Measurements from ENCODE around the gene LYZ.

Gene LYZ

GRCh38 chr12:69389831-69390230 lies 41.6 kb downstream of the LYZ start:
- Mint-ChIP-seq H3K27ac (no peak overlapping the region), H3K4me3 (no peak overlapping the region), H3K27me3 (no peaks in the 10 kb centered on the region), H3K9me3 (ENCODE audit: low read depth) (no peaks in the 10 kb centered on the region), H3K4me1 (ENCODE audit: low read depth) (peaks cover 7% of the 10 kb centered on the region), H3K36me3 (peaks cover 13% of the 10 kb centered on the region)

GRCh38 chr12:69392179-69392928 lies 44.2 kb downstream of the LYZ start:
- no peaks in the 10 kb centered on the region for H3K9me3 Mint-ChIP-seq (ENCODE audit: low read depth)
- H3K36me3 Mint-ChIP-seq = peaks cover 26% of the 10 kb centered on the region
- no peak overlapping the region for H3K4me3 Mint-ChIP-seq
- H3K4me1 Mint-ChIP-seq (ENCODE audit: low read depth) = peaks cover 7% of the 10 kb centered on the region
- no peak overlapping the region for H3K27ac Mint-ChIP-seq
- no peaks in the 10 kb centered on the region for H3K27me3 Mint-ChIP-seq

- Mint-ChIP-seq H3K36me3 (peaks cover 27% of the 10 kb centered on the region), H3K9me3 (ENCODE audit: low read depth) (no peaks in the 10 kb centered on the region), H3K4me1 (ENCODE audit: low read depth) (peaks cover 7% of the 10 kb centered on the region), H3K4me3 (no peak overlapping the region), H3K27me3 (no peaks in the 10 kb centered on the region), H3K27ac (no peak overlapping the region)
These were observed 47.9 kb downstream of the LYZ start for GRCh38 chr12:69396041-69396440.

- Mint-ChIP-seq H3K27me3 (no peaks in the 10 kb centered on the region), H3K9me3 (ENCODE audit: low read depth) (no peaks in the 10 kb centered on the region), H3K4me3 (no peak overlapping the region), H3K27ac (no peak overlapping the region), H3K36me3 (peaks cover 27% of the 10 kb centered on the region), H3K4me1 (ENCODE audit: low read depth) (peaks cover 5% of the 10 kb centered on the region)
These were observed 48.8 kb downstream of the LYZ start for GRCh38 chr12:69396963-69397362.

GRCh38 chr12:69397978-69398377 lies 49.8 kb downstream of the LYZ start:
- no peaks in the 10 kb centered on the region for H3K4me1 Mint-ChIP-seq (ENCODE audit: low read depth)
- H3K36me3 Mint-ChIP-seq = peaks cover 22% of the 10 kb centered on the region
- no peak overlapping the region for H3K4me3 Mint-ChIP-seq
- no peak overlapping the region for H3K27ac Mint-ChIP-seq
- H3K9me3 Mint-ChIP-seq (ENCODE audit: low read depth) = no peaks in the 10 kb centered on the region
- H3K27me3 Mint-ChIP-seq = no peaks in the 10 kb centered on the region

DNA sequence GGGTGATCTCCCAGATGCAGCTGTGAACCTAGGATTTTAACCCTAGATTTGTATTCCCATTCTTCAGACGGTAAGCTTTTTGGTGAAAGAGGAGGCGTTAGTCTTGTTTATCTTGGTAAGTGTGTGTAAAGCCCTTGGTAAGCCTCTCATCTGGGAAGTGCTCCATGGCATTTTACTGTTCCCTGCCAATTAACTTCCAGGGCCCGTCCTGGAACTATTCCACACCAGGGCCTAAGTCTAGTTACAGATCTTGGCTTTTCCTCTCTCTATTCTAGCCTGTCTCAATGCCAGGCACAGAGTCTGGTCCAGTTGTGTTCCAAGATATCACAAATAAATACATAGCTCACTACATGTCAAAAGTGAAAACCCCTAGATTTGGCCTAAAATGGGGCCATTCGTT lies 53.8 kb downstream of the LYZ start:
- H3K9me3 Mint-ChIP-seq (ENCODE audit: low read depth) = no peaks in the 10 kb centered on the region
- H3K4me1 Mint-ChIP-seq (ENCODE audit: low read depth) = no peaks in the 10 kb centered on the region
- H3K4me3 Mint-ChIP-seq = no peak overlapping the region
- peaks cover 14% of the 10 kb centered on the region for H3K36me3 Mint-ChIP-seq
- H3K27ac Mint-ChIP-seq = no peak overlapping the region
- no peaks in the 10 kb centered on the region for H3K27me3 Mint-ChIP-seq
